Heart right ventricle (tissue), 16 donors: ENCODE measurements around the gene SESN3. TPM values are rescaled to one million over a fixed set of nuclear protein-coding genes. Genes with fewer than 3 reads are reported as not detected.
A peak's percentile ranks its signal among the peaks of the same experiment; 100 is the strongest.

Source experiments
- ATAC-seq, 8 donors: fragments of 200-7000 bp; cut with Tn5 transposase; one replicate each; pipeline ENCODE4 v1.9.1; 2020; ENCODE audit warnings: mild to moderate bottlenecking in 8 of 8, moderate library complexity in 8 of 8, moderate number of reproducible peaks in 1 of 8
- DNase-seq, 2 donors: peaks; one replicate each; pipeline ENCODE4 v3.0.0-alpha.2; 2020
- H3K27ac ChIP-seq, 10 donors: fragments of 200-600 bp; sonication (generic) in 2 of 10; one replicate each; pipeline versions ENCODE4 v1.5.0 to v1.8.0; 2020 to 2022; ENCODE audit warnings: mild to moderate bottlenecking in 3 of 10
- H3K27me3 ChIP-seq, 7 donors: fragments of 200-600 bp; one replicate each; pipeline ENCODE4 v1.8.0; 2021 to 2022; ENCODE audit warnings: mild to moderate bottlenecking in 2 of 7
- H3K36me3 ChIP-seq, 9 donors: fragments of 200-600 bp; sonication (generic) in 1 of 9; one replicate each; pipeline versions ENCODE4 v1.5.0 to v1.8.0; 2020 to 2022; ENCODE audit warnings: mild to moderate bottlenecking in 2 of 9
- H3K4me1 ChIP-seq, 9 donors: fragments of 200-600 bp; sonication (generic) in 1 of 9; one replicate each; pipeline versions ENCODE4 v1.5.0 to v1.8.0; 2020 to 2022; ENCODE audit warnings: mild to moderate bottlenecking in 4 of 9
- H3K4me3 ChIP-seq, 10 donors: fragments of 200-600 bp; sonication (generic) in 2 of 10; one replicate each; pipeline versions ENCODE4 v1.5.0 to v1.8.0; 2020 to 2022; ENCODE audit warnings: mild to moderate bottlenecking in 7 of 10, moderate library complexity in 2 of 10
- H3K9me3 ChIP-seq, 11 donors: fragments of 200-600 bp in 10 of 11; sonication (generic) in 2 of 11; one replicate each; pipeline versions ENCODE4 v1.5.0 to v1.8.0; 2013 to 2022; ENCODE audit warnings: mild to moderate bottlenecking in 2 of 11, control low read depth in 1 of 11, moderate library complexity in 1 of 11
- CTCF ChIP-seq, 9 donors: fragments of 200-600 bp; sonication (generic) in 2 of 9; IDR thresholded peaks; one replicate each; pipeline versions ENCODE4 v1.5.0 to v1.8.0; 2021 to 2022; ENCODE audit warnings: antibody characterized with exemption in 9 of 9, mild to moderate bottlenecking in 5 of 9, moderate library complexity in 1 of 9
- WGBS, 2 donors: extraction: QIAGEN DNeasy Blood & Tissue Kit; methylation state at CpG; one replicate each; pipeline ENCODE4 v1.1.7; 2013; ENCODE audit warnings: inconsistent platforms in 1 of 2; 5-methylcytosine and 5-hydroxymethylcytosine counted together
- intact Hi-C, 10 donors: fragments of 100-400 bp; cut with DNase I; formaldehyde crosslinking; loops; one replicate each; pipeline versions ENCODE4 v1.11.1 to v1.14.2; 2022
- polyA plus RNA-seq, 2 donors: library from polyadenylated mRNA; stranded (reverse); fragments of 200-250 nt; gene quantifications; one replicate each; pipeline ENCODE4 v1.2.3, GENCODE V29; 2013
- total RNA-seq, 10 donors: library from RNA; stranded (reverse); fragmentation: NEBNext Ultra II Directional in 3 of 10; extraction: Animal tissue kit (Norgen Biotek cat#: 25700) in 3 of 10; gene quantifications; one replicate each; pipeline versions ENCODE4 v1.2.1 to v1.2.4, GENCODE V29; 2021 to 2023
- donor health status: Arrhythmogenic right ventricular cardiomyopathy.
- donor health status: ischemic (EF 13 %, LVEDD 7.1; RV severe dilation, severe dysfunction).
- donor health status: healthy with polysubstance abuse.
- donor health status: DM: no; HTN: yes; CAD: no.
- donor health status: DM: no; HTN: no; CAD: no.
- donor health status: ischemic (EF 25% LVEDD 6.9; RV normal size, moderate dysfunction).
- donor health status: ischemic (EF 25% LVEDD 5.7; RV mildly dilated, moderate dysfunction).
- donor health status: healthy.
- donor health status: DM: yes; HTN: yes; CAD: no.
- donor health status: Ischemic cardiomyopathy.
- donor health status: ischemic (EF 35%, LVEDD 5.7; RV mildly dilated, moderate dysfunction).
- donor health status: nonischemic (EF 11% LVEDD 7.7; RV severe dilation, severe dysfunction).
- donor health status: DM: yes; HTN: yes; CAD: no.
- donor health status: PGD.
- donor health status: ischemic (EF 29% LVEDD 5.4; RV normal size, mild dysfunction).
- donor health status: nonischemic (EF 23%, LVEDD 6.1; RV moderate dilation, normal function).

Gene SESN3
- total and polyA plus RNA-seq, 12 donors: 0.65 to 15.4 (median 9.0) TPM

DNA sequence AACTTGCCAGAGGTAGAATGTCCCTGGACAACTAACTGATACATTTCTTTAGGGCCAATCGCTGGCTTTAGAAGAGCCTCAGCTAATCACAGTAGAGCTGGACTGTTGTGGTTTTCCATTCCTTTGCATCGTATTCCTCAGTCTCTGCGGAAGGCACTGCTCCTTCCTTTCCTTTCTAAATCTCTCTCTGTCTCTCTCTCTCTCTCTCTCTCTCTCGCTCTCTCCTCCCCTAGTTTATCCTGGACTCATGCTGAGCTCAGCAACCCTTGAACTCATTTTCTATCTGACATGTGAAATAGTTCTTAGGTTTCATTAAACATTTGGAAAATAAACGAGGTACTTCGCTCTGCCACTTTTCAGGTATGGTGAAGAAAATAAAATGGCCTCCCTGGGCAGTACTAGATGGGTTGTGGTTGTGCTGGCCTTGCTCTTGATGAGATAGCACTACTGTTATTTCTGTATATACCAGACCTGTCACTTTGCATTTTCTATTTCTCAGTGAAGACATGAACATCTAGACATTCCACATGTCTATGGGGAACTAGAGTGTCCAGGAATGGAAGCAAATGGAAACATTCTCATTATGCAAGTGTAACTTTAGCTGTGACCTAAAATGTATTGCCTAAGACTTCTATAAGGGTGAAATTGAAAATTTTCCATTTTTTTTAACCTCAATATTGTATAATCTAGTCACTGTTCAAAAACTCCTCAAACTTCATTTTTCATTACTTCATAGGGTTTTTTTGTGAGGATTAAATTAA lies 12.0 kb upstream of the SESN3 start:
- Histone ChIP-seq H3K9me3 (no peaks in the 10 kb centered on the region), H3K27me3 (no peaks in the 10 kb centered on the region), H3K36me3 (no peaks in the 10 kb centered on the region), H3K4me1 (peaks cover 0 to 29% (median 0%) of the 10 kb centered on the region in 9 donors), H3K4me3 (no peak overlapping the region), H3K27ac (peak overlapping the region in 2 of 10 donors; percentile 1 to 72)
- DNase-seq: no peak
- no peak for ATAC-seq
- WGBS, 2 donors: 87 to 90% methylated on average over 6 of the region's 6 CpGs
- no peak for TF ChIP-seq CTCF (IDR thresholded peaks at IDR 0.05)
- intact Hi-C loops: no loop called here

GRCh38 chr11:95242091-95242844 lies 11.3 kb upstream of the SESN3 start:
- H3K36me3 ChIP-seq: no peaks in the 10 kb centered on the region
- H3K4me3 ChIP-seq: peak overlapping the region in 1 of 10 donors; percentile 23
- 58 to 68% methylated on average over 8 of the region's 8 CpGs for WGBS, 2 donors
- peaks cover 0 to 29% (median 0%) of the 10 kb centered on the region in 9 donors for H3K4me1 ChIP-seq
- ATAC-seq: no peak
- no peaks in the 10 kb centered on the region for H3K9me3 ChIP-seq
- no peak for TF ChIP-seq CTCF (IDR thresholded peaks at IDR 0.05)
- intact Hi-C loops: no loop called here
- no peaks in the 10 kb centered on the region for H3K27me3 ChIP-seq
- DNase-seq: no peak
- peak overlapping the region in 6 of 10 donors; percentile 1 to 72 (median 19) for H3K27ac ChIP-seq

GRCh38 chr11:95241681-95242081 lies 10.7 kb upstream of the SESN3 start:
- WGBS, 2 donors: 59 to 65% methylated on average over 5 of the region's 5 CpGs

More at GRCh38 chr11:95241681-95242081, 10.7 kb upstream of the SESN3 start:
- H3K9me3 ChIP-seq: no peaks in the 10 kb centered on the region
- no peaks in the 10 kb centered on the region for H3K27me3 ChIP-seq
- TF ChIP-seq CTCF (IDR thresholded peaks at IDR 0.05): no peak
- ATAC-seq (peak in 6 of 8 donors; percentile 41 to 65 (median 52)), DNase-seq (no peak)
- intact Hi-C loops: no loop called here
- H3K4me3 ChIP-seq: peak overlapping the region in 1 of 10 donors; percentile 23
- H3K36me3 ChIP-seq: no peaks in the 10 kb centered on the region
- H3K4me1 ChIP-seq: peaks cover 0 to 29% (median 0%) of the 10 kb centered on the region in 9 donors
- peak overlapping the region in 5 of 10 donors; percentile 1 to 72 (median 9) for H3K27ac ChIP-seq
